Glomerular visceral epithelial cell (primary cell): ENCODE data around the gene METTL9.
"Not testable (repeated sequence)": the region's sequence is repeated elsewhere in the genome, so short reads cannot be mapped to it uniquely, and the experiment has no call there.

Experiments
- DNase-seq: peaks from one replicate; pipeline ENCODE4 v3.0.0-alpha.2; 2016; ENCODE audit errors: extremely low spot score

The METTL9 gene

GRCh38 chr16:21635694-21636093 is 36.3 kb downstream of the METTL9 start:
- DNase-seq: not testable (repeated sequence)

DNA sequence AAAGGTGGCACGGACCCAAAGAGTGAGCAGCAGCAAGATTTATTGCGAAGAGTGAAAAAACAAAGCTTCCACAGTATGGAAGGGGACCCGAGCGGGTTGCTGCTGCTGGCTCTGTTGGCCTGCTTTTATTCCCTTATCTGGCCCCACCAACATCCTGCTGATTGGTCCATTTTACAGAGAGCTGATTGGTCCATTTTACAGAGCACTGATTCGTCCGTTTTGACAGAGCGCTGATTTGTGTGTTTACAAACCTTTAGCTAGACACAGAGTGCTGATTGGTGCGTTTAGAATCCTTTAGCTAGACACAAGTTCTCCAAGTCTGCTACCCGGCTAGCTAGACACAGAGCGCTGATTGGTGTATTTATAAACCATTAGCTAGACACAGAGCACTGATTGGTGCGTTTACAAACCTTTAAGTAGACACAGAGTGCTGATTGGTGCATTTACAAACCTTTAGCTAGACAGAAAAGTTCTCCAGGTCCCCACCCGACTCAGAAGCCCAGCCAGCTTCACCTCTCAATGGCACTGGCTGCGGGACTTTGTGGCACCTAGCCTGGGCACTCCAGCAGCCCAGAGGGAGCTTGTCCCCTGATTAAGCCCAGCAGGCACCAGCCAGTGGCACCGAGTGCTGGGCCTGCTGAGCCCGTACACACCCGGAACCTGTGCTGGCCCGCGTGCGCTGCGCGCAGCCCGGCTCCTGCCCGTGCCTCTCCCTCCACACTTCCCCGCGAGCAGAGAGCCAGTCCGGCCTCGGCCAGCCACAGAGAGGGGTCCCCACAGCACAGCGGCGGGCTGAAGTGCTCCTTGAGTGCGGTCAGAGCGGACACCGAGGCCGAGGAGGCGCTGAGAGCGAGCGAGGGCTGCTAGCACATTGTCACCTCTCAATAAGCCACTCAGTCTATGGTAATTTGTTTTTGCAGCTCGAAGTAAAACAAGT is 37.9 kb downstream of the METTL9 start:
- DNase-seq: no peak

GRCh38 chr16:21638573-21638975 is 39.2 kb downstream of the METTL9 start:
- no peak for DNase-seq

DNA sequence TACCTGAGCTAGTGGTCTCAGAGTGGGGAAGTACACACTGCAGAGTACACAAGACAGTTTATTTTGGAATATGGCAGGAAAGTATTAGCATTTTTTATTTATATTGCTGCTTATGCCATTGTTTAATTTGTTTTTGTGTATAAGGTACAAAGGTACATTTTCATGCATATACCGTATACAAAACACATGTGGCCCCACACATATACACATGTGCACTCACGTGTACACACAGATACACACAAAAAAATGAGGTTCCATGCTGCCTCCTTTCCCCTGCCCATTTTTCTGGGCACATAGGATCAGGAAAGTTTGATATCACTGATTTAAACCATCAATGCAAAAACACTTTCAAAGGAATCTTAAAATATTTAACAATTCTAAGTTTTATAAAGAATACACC is 40.1 kb downstream of the METTL9 start:
- no peak for DNase-seq

DNA sequence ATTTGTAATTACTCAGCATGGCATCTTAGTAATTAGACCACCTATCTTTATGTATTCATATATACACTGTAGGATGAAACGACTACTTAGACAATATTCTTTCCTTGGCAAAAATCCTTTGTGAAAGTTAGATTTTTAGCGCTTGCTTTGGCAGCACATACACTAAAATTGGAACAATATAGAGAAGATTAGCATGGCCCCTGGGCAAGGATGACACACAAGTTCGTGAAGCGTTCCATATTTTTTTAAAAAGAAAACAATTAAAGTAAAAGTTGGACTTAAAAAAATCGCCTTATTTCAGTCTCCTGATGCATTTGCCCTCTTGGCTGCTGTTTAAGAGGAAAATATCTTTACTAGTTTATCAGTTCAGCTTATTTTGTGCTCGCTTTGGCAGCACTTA is 42.5 kb downstream of the METTL9 start:
- no peak for DNase-seq

DNA sequence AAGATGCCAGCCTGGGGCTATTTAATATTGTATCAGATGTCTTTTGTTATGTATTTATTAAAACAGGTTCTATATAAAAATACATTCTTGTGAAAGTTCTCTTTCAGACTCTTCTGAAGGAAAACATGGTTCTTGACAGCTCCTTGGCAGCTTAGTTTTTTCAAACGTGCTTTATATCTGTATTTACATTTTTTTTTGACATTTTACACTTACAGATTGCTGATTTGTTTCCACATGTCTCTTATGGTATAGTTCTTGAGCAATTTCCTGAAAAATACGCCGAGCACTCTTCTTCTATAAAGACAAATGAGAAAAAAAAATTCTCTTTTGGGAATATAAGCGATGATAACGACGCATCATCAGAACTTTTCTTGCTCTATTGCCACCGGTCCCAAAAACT is 43.5 kb downstream of the METTL9 start:
- DNase-seq: no peak

- DNase-seq: no peak
These were observed 44.4 kb downstream of the METTL9 start for GRCh38 chr16:21643785-21644184.

- no peak for DNase-seq
These were observed 45.3 kb downstream of the METTL9 start for GRCh38 chr16:21644674-21645073.

GRCh38 chr16:21645261-21645721 is 45.9 kb downstream of the METTL9 start:
- DNase-seq: no peak

- no peak for DNase-seq
These were observed 46.7 kb downstream of the METTL9 start for GRCh38 chr16:21646091-21646490.

DNA sequence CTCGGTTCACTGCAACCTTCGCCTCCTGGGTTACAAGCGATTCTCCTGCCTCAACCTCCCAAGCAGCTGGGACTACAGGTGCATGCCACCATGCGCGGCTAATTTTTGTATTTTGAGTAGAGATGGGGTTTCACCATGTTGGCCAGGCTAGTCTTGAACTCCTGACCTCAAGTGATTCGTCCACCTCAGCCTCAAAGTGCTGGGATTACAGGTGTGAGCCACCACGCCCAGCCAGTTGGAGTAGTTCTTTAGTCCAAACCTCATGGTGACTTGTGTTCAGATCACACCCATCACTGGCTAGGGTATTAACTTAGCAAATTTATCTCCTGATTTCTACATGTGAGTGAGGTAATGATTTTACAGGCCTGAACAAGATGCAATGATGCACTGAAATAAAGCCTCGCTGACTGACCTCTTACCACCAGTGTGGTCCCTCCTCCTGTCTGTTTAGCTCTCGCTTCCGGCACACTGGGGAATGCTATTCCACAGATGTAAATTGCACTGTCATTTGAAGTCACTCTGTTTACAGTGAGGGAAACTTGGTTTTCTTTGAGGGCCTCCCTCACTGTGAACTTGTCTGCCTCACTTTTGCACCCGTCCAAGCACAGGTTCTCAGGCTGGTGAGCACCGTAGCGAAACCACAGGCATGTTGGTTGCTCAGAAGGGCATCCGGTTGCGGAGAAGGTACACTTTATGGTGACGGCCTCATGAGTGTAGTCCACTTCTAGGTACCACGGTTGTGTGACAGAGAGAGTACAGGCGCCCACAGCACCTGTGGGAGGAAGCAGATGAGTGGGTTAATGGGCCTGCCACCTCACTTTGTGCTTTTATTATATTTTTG is 47.6 kb downstream of the METTL9 start:
- DNase-seq: no peak

GRCh38 chr16:21647562-21648164 is 48.3 kb downstream of the METTL9 start:
- no peak for DNase-seq

- DNase-seq: not testable (repeated sequence)
These were observed 50.5 kb downstream of the METTL9 start for GRCh38 chr16:21649826-21650406.

DNA sequence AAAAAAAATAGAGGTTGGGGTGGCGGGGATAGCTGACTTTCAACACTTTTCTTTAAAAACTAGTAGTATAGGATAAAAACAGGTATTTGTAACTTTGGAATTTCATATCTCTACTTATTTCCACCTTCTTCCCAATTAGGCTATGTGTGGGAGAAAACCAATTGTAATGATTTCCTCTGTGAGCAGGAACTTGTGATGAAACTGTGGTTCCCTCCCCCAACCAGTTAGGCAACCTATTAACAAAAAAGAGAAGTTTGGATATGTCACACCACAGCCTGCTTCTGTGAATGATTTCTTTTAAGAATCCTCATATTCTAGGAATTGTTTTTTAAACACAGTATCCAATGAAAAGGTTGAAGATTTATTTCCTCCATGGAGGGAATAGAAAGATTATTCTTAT is 51.1 kb downstream of the METTL9 start:
- DNase-seq: no peak

DNA sequence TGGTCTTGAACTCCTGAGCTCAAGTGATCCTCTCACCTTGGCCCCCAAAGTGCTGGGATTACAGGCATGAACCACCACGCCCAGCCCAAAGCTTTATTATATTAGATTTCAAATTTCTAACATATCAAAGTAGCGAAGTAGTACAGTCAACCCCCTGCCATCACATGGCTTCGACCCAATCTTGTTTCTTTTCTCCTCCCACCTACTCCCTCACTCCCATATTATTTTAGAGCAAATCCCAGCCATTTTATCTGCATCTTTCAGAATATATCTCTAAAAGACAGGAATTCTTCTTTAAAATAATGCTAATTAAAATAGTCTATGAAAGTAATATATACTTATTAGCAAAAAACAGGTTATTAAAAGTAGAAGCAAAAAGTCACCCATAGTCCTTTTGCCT is 52.1 kb downstream of the METTL9 start:
- no peak for DNase-seq

GRCh38 chr16:21652453-21652852 is 53.1 kb downstream of the METTL9 start, which contains the start of gene IGSF6:
IGSF6 (minus strand) TSS chr16:21652608; CDS start chr16:21652598, 10 bp downstream.
- no peak for DNase-seq

DNA sequence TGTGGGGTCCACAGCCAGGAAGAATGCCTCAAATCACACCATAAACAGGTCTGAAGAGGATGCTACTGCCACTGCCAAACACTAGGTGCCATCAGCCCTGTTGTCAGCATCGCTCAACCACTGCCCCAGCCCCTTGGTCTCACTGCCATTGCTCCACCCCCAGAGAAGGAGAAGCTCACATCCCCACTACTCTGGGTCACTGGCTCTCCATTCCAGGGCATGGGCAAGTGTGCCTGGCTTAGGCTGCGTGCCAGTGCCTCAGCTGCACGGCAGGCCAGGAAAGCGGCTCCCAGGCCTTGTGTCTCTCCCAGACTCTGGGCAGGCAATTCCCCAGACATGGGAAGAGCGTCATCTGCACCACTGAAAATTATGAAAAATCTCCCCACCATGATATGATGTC is 54.2 kb downstream of the METTL9 start:
- no peak for DNase-seq

DNA sequence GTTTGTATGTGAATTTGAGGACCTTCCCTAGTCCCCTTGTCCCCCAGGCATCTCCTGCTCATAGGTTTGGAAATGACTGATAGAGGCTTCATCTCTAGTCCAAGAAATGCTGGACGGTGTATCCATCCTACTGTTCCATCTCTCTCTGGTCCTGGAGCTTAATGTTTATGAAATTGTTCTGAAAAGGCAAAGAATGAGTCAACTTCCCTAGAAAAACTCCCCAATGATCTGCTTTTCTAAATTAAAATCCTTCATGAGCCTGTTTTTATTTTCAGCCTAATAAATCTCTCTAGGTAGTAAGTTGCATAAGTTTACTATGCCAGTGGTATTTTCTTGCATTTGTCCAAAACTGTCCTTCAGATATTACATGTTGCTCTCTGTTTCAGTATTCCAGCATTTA is 55.1 kb downstream of the METTL9 start:
- no peak for DNase-seq

GRCh38 chr16:21654881-21655280 is 55.5 kb downstream of the METTL9 start:
- DNase-seq: no peak

- DNase-seq: peak; percentile 39
These were observed 57.7 kb downstream of the METTL9 start for GRCh38 chr16:21656795-21657768.

GRCh38 chr16:21659124-21659523 is 59.7 kb downstream of the METTL9 start:
- DNase-seq: no peak
